Panc1 (cell line): ENCODE results near the gene NBEAL1.

Source experiments
- CTCF ChIP-seq: fragments of 450-650 bp; IDR thresholded peaks from 2 replicates; pipeline ENCODE4 v1.5.1; 2017; ENCODE audit warnings: mild to moderate bottlenecking
- REST ChIP-seq, 2 experiments: IDR thresholded peaks; 2 replicates each; pipeline ENCODE4 v1.6.1; 2011 to 2012; ENCODE audit warnings: low read depth in 2 of 2, control low read depth in 1 of 2, low read length in 1 of 2, mild to moderate bottlenecking in 1 of 2, moderate library complexity in 1 of 2; ENCODE audit not compliant: insufficient read depth in 1 of 2
- SIN3A ChIP-seq: IDR thresholded peaks from 2 replicates; pipeline ENCODE4 v1.6.1; 2012; ENCODE audit warnings: low read depth, mild to moderate bottlenecking, low read length, moderate library complexity, borderline replicate concordance; ENCODE audit not compliant: insufficient read depth

GRCh38 chr2:203149194-203149593 is 134.5 kb downstream of the NBEAL1 start:
- no peak for TF ChIP-seq CTCF
- TF ChIP-seq REST (IDR thresholded peaks at IDR 0.05; ENCODE audit: insufficient read depth in 1 of 2, low read depth in 2 of 2, low read length in 1 of 2) = no peak
- no peak for TF ChIP-seq SIN3A
